GM18868 (cell line): Measurements from ENCODE around the gene TSPAN12.
"Not testable (repeated sequence)": the region's sequence is repeated elsewhere in the genome, so short reads cannot be mapped to it uniquely, and the experiment has no call there.

Source experiments
- ATAC-seq: cut with Tn5 transposase; IDR thresholded peaks from one replicate; pipeline ENCODE4 v1.9.1; 2021; ENCODE audit warnings: mild to moderate bottlenecking, moderate library complexity; ENCODE audit not compliant: unreplicated experiment

TSPAN12 gene

DNA sequence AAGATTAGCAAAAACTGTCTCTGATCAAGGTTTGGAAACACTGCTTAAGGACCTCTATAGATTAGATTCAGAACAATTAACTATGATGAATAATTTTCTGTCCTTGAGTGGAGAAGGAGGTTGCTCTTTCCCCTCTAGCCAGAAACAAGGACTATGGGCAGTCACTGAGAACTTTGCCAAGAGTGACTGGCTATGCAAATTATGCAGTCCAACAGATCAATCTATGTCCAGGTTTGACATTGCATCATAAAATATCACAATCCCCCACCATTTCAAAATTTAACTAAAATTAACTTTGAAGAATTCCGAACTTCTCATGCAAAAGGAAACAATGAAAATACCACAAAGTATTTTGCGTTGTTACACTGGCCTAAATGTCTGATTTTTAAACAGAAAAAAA is 50.6 kb downstream of the TSPAN12 start:
- no peak for ATAC-seq

DNA sequence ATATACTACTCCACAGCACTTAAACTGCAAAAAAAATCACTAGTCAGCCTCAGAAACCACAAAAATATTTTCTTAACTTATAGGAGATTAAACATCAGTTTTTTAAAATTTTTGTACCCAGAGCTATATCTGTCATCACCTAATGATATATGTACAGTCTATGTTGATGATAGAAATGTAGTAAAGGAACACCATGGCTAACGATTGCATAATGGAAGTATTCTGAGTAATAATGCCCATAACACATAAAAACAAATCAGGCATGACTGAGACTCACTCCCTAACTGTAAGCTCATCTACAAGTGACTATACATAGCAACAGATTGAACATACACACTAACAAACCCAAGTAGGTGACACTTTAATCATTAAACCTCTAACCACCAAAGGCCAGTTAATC is 51.3 kb downstream of the TSPAN12 start:
- ATAC-seq, result peak; percentile 87

DNA sequence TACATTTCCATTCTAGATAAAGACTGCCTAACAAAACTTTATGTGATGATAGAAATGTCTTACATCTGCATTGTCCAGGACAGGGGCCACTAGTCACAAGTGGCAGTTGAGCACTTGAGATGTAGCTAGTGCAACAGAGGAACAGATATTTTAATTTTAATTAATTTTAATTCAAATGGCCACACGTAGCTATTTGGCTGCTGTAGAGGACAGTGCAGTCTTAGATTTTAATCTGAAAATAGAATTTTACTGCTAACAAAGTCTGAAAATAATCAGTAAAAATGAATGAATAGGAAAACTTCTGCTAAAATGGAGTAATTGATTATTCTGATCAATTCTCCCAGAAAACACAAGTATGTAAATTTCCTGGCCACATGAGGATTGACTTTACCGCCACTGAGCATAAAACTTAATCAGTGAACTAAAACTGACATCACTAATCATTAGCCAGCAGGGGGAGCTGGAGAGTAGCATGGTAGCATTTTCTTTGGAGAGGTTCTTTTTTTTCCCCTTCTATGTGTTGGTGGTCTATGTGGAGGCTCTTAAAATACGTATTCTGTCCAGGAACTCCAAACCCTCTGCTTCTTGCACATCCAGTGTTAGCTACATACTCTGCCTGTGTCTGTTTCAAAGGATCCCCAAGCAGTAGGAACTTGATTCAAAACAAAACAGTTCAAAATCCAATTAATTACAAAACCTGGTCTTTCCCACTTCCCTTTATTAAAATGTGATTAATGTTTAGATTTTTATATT is 52.1 kb downstream of the TSPAN12 start:
- ATAC-seq, result peak; percentile 59

DNA sequence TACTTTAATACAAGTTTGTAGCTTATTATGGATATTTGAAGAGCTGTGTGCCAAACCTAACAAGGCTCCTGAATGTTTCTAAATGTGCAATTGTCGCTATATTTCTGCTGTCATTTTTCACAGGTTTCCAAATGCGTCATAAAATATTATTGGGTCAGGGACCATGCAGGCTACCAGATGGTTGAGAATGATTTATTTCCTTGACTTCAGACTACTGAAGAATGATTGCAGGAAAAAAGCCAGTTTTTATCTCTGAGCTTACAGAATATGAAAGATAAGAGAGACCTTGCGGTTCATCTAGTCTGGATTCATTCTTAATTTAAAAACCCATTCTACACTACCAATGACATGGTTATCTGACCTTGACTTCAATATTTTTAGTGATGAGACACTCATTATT is 55.2 kb downstream of the TSPAN12 start:
- ATAC-seq, result no peak

DNA sequence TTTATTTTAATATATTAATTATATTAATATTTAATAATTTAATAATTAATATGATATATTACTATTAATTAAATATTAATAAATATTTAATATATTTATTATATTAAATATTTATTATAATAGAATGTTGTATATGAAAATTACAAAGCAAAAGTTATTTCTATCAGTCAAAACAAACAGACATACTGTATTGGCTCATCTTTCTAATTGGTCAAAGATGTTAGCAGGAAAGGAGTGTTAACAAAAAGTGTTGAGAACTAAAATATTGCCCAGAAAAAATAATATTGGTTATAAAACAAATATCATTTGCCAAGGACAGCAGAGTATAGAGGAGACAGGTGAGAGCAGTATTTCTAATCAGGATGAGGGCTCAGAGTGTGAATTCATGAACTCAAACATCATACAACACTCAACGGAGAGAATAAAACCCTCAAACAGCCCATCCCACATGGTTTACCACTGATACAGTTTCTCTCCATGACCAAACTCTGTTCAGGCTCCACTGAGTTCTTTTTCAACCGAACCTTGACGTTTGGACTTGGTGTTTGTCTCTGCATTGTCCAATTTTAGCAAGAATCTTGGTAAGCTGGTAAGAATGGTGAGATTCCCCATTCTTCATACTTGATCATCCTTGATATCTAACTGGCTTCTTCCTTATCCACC is 58.0 kb downstream of the TSPAN12 start:
- ATAC-seq, result no peak

DNA sequence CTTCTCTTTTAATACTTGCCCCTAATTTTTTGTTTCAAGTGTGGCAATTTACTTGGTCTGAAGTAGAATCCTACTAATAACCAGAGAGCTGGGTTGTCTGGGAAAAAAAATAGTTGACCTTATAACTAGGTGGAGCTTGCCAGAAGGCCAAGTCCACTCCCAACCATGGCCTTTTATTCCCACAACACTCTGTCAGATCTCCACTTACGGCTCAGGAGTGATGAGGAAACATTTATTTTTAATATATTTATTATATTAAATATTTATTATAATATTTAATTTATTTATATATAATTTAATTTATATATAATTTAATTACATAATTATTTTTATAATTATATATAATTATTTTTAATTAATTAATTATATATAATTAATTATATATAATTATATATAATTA is 58.8 kb downstream of the TSPAN12 start:
- ATAC-seq, result no peak

DNA sequence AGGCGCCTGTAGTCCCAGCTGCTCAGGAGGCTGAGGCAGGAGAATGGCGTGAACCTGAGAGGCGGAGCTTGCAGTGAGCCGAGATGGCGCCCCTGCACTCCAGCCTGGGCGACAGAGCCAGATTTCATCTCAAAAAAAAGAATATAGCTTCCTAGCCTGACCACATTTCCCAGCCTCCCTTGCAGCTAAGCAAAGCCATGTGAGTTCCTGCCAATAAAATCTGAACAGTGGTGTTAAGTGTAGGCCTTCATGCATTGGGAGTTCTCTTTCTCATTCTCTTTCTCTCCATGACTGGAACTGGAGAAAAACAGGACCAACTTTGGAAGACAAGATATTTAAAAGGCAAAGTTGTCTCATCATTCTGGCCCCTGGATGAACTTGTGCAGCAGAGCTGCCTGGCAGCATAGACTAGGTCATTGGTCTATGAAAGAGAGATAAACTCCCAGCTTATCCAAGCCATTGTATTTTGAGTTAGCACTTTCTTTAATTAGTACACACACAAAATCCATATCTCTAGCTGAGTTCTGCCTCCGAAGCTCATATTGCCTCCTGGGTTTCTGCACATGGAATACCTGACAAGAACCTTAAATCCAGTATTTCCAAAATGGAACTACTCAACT is 60.8 kb downstream of the TSPAN12 start:
- no peak for ATAC-seq

DNA sequence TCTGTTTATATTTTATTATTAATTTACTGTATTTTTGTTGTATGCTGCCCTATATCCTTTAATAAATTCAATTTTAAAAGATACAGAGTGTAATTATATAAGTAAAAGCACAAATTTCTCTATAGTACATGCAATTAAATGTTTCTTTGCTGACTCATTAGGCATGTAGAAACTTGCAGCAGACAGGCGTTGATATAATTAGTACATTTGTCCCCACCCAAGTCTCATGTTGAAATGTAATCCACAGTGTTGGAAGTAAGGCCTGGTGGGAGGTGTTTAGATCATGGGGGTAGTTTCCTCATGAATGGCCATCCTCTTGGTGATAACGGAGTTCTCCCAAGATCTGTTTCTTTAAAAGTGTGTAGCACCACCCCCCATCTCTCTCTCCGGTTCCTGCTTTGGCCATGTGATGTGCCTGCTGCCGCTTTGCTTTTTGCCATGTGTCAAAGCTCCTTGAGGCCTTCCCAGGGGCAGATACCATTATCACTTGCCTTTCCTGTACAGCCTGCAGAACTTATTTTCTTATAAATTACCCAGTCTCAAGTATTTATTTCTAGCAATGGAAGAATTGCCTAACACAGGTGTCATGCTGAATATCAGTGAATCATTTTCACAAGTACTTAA is 63.7 kb downstream of the TSPAN12 start:
- no peak for ATAC-seq

DNA sequence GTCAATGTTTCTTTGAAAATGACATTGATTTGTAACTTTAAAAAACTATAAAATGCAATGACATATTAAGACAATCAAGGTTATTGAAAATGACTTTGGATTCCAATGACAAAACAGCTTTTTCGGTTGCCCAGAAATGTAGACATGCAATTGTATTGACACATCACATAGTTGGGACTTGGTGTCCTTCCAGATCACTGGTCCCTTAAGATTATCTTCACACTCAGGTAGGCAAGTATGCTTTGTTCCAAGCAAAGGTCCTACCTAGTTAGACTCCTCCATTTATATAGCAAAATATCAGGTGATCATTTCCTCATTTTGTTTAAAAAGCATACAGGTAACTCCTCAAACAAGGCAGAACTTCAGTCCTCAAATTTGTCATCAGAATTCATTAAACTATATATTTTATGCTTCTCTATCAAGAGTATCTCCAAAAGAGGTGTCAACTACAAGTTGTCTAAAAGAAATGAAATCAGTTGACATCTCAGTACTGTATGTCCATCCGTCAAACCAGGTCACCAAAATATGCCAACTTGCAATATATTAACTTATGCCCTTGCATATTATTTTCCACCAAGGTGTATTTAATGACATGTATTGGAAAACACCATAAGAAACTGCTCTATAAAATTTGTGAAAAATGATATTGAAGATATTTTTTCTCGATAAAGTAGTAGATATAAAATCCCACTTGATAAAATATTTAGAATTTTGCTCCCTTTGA is 64.6 kb downstream of the TSPAN12 start:
- no peak for ATAC-seq

DNA sequence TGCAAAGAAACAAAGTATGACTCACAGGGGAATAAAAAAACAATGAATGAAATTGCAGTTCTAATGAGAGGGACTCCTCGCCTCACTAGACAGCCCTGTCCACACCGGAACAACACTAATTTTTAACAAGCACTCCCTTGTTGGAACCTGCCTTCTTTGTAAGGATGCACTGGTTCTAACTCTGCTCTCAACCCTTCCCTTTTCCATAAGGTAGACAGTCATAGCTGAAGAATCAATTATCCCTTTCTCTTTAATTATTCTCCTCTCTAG is 65.1 kb downstream of the TSPAN12 start:
- no peak for ATAC-seq

DNA sequence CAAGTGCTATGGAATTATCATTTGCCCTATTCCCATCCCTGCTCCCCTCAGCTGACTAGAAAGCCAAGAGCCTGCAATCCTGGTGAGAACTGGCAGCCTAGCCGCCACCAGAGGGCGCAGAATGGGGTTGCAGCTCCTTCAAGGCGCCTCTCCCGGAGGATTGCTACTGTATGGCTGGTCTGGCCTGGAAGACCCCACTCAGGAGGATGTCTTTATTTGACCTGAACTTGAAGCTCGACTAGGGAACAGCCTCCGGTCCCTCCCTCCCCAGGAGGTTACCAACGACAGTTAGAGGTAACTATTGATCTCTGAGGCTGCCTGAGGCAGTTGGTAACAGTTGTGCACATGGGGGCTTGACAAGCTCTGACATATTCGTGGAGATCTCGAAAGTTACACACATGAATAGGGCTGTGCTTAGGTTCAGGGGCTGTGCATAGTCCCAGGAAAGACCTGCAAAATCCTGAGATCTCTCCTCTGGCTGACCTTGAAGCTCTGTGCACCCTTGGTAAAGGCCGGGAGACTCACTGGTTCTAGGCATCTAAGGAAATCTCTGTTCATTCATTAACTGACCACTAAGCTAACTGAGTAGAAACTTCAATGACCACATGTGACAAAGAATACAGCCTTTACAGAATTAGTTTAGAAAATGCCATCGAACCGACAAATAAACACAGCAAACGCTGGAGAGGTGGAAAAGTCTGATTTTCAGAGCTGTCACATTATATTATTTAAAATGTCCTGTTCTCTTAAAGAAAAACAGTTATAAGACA is 65.7 kb downstream of the TSPAN12 start:
- peak; percentile 88 for ATAC-seq

DNA sequence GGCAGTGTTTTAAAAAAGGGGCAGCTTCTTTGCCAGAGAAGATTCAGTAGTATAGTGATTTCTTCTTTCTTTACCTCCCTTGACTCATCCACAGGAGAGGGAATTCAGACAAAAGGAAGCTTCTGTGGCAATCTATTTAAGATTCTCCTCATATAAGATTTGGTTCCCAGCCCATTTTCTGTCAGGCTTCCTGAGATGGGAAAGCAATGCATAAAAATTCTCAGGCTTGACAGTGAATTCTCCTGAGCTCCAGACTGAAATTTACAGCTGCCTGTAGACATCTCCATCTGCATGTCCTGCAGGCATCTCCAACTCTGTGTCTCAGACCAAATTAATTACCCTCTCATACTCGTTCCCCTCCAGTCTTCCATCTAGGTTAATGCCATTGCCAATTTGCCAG is 72.8 kb downstream of the TSPAN12 start:
- no peak for ATAC-seq

DNA sequence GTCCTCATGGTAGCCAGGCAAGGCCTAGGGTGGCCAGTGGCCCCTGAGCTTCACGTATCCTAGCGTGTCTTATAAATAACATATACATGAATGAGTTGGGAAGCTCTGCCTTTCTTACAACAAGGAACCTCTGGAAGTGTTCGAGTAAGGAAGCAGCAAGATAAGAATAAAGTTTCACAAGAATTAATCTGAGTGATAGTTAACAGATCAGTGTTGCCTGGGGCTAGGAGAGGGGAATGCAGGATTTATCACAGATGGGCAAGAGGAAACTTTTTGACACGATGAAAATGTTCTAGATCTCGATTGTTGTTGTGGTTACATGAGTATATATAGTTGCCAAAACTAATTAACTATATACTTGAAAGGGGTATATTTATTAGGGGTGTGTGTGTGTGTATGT is 74.2 kb downstream of the TSPAN12 start:
- no peak for ATAC-seq

DNA sequence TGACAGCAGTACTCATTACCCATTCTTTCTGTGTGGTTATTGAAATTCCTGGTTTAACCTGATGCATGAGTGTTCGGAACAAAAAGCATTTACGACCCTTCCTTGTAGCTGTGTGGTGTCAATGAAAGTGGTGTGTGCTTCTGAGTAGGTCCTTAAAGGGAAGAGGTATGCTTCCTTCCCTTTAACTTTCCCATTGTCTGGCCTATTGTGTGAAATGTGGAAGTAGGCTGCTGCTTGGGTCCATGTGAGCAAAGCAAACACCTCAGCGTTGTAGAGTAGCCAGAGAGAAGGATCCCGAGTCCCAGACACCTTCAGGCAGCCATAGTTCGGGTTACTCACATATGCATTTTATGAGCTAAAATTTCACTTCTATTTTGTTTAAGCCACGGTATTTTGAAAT is 74.7 kb downstream of the TSPAN12 start:
- ATAC-seq, result no peak

DNA sequence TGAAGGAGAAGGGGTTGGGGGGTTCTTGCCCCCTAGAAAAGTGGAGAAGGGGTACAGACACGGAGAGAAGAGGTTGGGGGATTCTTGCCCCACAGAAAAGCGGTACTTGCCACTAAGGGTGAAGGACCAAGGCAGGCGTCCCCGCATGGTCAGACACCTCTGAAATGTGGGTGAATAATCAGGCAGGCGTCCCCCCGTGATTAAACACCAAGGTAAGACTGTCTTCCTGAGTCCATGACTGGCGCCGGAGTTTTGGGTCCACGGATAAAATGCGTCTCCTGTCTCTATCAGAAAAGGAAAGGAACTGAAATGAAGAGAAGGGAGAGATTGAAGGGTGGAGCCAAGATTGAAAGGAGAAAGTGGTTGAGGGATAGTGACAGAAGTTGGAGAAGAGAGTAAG is 76.0 kb downstream of the TSPAN12 start:
- not testable (repeated sequence) for ATAC-seq

DNA sequence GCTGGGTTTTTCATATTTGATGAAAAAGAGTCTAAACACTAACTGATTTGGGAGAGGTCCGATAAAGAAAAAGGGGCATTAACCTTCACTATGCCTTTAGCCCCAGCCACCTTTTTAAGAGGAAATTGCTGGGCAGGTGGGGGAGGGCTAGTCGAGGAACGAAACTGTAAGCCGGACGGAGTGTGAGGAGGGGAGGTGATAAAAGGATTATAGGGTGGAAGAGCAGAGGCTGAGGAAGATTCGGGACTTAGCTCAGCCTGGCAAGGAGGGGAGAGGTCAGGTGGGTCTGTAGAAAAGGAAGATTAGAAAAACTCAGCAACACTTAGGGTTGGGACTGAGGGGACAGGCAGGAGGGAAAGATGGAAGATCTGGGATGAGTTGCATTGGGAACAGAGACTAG is 77.0 kb downstream of the TSPAN12 start:
- no peak for ATAC-seq

DNA sequence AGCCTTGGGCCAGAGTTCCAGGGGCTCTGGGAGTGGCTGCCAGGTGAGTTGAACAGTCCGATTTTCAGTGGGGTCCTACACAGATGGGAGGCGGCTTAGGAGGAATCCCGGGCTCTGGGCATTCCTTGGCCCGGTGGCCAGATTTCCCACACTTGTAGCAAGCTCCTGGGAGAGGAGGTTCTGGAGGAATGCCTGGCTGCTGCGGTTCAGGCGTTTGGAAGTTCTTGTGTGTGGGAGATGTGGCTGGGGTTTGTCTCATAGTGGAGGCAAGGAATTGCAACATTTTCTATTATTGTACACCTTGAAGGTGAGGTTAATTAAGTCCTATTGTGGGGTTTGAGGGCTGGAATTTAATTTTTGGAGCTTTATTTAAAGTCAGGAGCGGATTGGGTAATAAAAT is 77.5 kb downstream of the TSPAN12 start:
- not testable (repeated sequence) for ATAC-seq

DNA sequence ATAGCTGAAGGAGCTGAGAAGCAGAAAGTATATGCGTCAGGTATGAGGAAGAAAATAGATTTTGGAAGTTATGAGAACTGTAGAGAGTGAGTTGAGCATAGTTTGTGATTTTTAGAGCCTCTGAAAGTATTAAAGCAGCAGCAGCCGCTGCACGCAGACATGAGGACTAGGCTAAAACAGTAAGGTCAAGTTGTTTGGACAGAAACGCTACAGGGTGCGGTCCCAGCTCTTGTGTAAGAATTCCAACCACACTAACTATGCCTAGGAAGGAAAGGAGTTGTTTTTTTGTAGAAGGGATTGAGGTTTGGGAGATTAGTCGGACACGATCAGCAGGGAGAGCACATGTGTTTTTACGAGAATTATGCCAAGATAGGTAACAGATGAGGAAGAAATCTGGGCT is 78.9 kb downstream of the TSPAN12 start:
- not testable (repeated sequence) for ATAC-seq

DNA sequence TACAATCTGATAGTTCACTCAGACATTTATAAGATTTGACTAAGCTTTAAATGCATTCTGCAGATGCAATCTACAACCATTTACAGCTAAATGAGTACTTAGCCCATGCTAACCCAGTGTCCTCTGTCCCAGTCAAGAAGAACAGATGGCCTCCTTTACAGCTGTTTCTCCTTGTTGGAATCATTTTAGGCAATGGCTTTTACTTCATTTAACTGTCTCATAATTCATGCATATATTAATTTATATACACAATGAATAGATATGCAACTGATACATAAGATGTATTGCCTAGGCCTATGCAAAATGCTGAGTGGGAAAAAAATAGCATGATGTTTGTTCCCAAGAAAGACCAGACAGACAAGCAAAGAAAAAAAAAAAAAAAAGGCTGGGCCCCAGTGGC is 82.2 kb downstream of the TSPAN12 start:
- no peak for ATAC-seq

DNA sequence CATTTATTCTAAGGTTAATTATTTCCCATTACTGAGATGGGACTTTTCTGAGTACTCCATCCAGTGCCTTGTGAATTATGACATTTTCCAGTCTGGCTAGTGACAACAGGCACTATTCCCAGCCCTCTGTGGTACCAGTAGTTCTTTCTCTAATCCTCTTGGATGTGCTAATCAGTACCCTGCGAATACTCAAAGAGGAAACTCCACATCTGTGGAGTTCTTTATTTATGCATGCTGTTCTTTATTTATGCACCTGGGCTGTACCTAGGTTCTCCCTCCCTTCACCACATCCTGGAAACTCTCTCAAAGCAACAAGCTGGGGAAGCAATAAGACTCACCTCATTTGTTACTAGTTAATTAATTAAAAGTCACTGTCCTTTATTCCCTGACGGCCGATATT is 83.5 kb downstream of the TSPAN12 start:
- ATAC-seq, result no peak

DNA sequence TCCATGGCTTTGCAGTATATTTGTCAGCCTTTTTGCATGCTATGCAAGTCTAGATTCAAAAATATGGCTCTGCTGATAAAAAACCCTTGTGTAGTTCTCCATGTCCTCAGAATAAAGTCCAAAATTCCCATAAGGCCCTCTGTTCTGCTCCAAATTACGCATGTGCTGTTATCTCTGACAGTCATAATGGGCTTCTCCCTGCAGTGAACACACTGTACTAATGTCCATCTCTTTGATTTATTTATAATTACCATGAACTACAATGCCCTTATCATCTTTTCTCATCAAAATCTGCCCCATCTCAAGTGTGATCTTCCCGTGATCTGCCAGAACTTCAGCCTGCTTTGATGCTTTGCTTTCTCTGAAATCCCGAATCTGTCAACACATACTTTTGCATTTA is 87.7 kb downstream of the TSPAN12 start:
- ATAC-seq, result no peak
